Right lobe of liver (tissue), 6 donors: ENCODE results near the gene IFNA2. TPM values are rescaled to one million over a fixed set of nuclear protein-coding genes. Genes with fewer than 3 reads are reported as not detected.
"Not testable (repeated sequence)": the region's sequence is repeated elsewhere in the genome, so short reads cannot be mapped to it uniquely, and the experiment has no call there.

Source experiments
- ATAC-seq, 4 donors: fragments of 200-7000 bp; cut with Tn5 transposase; one replicate each; pipeline ENCODE4 v1.9.1; 2020; ENCODE audit warnings: mild to moderate bottlenecking in 4 of 4, moderate library complexity in 4 of 4
- DNase-seq, 3 donors: peaks; one replicate each; pipeline ENCODE4 v3.0.0-alpha.2; 2020
- H3K27ac ChIP-seq, 3 donors: fragments of 200-600 bp; one replicate each; pipeline ENCODE4 v1.8.0; 2022
- H3K27me3 ChIP-seq, 2 donors: fragments of 200-600 bp; one replicate each; pipeline ENCODE4 v1.8.0; 2022
- H3K36me3 ChIP-seq, 4 donors: fragments of 200-600 bp; sonication (generic) in 1 of 4; one replicate each; pipeline versions ENCODE4 v1.5.1 to v1.8.0; 2017 to 2022; ENCODE audit warnings: control low read depth in 1 of 4
- H3K4me1 ChIP-seq, 4 donors: fragments of 200-600 bp; sonication (generic) in 1 of 4; one replicate each; pipeline versions ENCODE4 v1.5.1 to v1.8.0; 2017 to 2022; ENCODE audit warnings: control low read depth in 1 of 4
- H3K4me3 ChIP-seq, 3 donors: fragments of 200-600 bp; one replicate each; pipeline ENCODE4 v1.8.0; 2022
- H3K9me3 ChIP-seq, 4 donors: fragments of 200-600 bp; sonication (generic) in 1 of 4; one replicate each; pipeline versions ENCODE4 v1.5.1 to v1.8.0; 2017 to 2022; ENCODE audit warnings: control low read depth in 1 of 4
- CTCF ChIP-seq, 4 donors: fragments of 200-600 bp in 3 of 4; fragments of 450-650 bp in 1 of 4; IDR thresholded peaks; one replicate each; pipeline versions ENCODE4 v1.5.1 to v1.8.0; 2016 to 2022; ENCODE audit warnings: antibody characterized with exemption in 4 of 4, mild to moderate bottlenecking in 2 of 4
- POLR2A ChIP-seq: fragments of 450-650 bp; IDR thresholded peaks from one replicate; pipeline ENCODE4 v1.6.1; 2017; ENCODE audit warnings: antibody characterized with exemption, mild to moderate bottlenecking
- WGBS: methylation state at CpG from one replicate; pipeline ENCODE4 v1.1.6; 2018; ENCODE audit warnings: low coverage, low lambda C conversion rate; ENCODE audit not compliant: insufficient coverage; ENCODE audit errors: missing lambda C conversion rate; 5-methylcytosine and 5-hydroxymethylcytosine counted together
- intact Hi-C, 2 donors: fragments of 100-400 bp; cut with DNase I; formaldehyde crosslinking; loops; one replicate each; pipeline versions ENCODE4 v1.11.2 to v1.14.1; 2022
- total RNA-seq, 6 experiments: library from RNA; depleted of rRNA in 2 of 6; stranded (reverse); fragments of >200 nt in 2 of 6; fragmentation: NEBNext Ultra II Directional in 3 of 6; extraction: Animal tissue kit (Norgen Biotek cat#: 25700) in 3 of 6; gene quantifications; one replicate each; pipeline versions ENCODE4 v1.1.0 to v1.2.4, GENCODE V29; 2016 to 2023
- donor health status: DM: no; HTN: yes; CAD: no.
- donor health status: DM: no; HTN: no; CAD: no.
- donor health status: DM: no; HTN: no; CAD: no.
- donor health status: DM: no; HTN: yes; CAD: no.
- donor health status: DM: no; HTN: yes; CAD: no.

Gene IFNA2
- total RNA-seq, 6 experiments from 2014 or later = not detected

- no peak for DNase-seq
- no peaks in the 10 kb centered on the region for H3K4me1 ChIP-seq
- H3K9me3 ChIP-seq = no peaks in the 10 kb centered on the region
- peak; percentile 39 to 71 (median 59) for ATAC-seq
- no peaks in the 10 kb centered on the region for H3K36me3 ChIP-seq
- peaks cover 6 to 19% of the 10 kb centered on the region in 2 donors for H3K27me3 ChIP-seq
- no peak overlapping the region for H3K27ac ChIP-seq
- intact Hi-C loops = loop anchor here in 1 of 2 donors (5.0 kb wide), 1 partner anchor 70 kb away; no protein-coding TSS in a partner anchor
- 61% methylated on average over 4 of the region's 6 CpGs for WGBS
- no peak overlapping the region for H3K4me3 ChIP-seq
- TF ChIP-seq POLR2A = no peak
- TF ChIP-seq CTCF (IDR thresholded peaks at IDR 0.05) = peak in 3 of 4 donors; percentile 15 to 23 (median 21)
Measured at GRCh38 chr9:21392270-21392669, 7.1 kb upstream of the IFNA2 start.

GRCh38 chr9:21383627-21384026 is 1.6 kb downstream of the IFNA2 start:
- DNase-seq = no peak
- no peak for ATAC-seq
- H3K9me3 ChIP-seq = no peaks in the 10 kb centered on the region
- H3K27ac ChIP-seq = no peak overlapping the region
- intact Hi-C loops = no loop called here
- no peaks in the 10 kb centered on the region for H3K4me1 ChIP-seq
- TF ChIP-seq CTCF (IDR thresholded peaks at IDR 0.05) (no peak), POLR2A (no peak)
- peaks cover 0 to 5% of the 10 kb centered on the region in 2 donors for H3K27me3 ChIP-seq
- no peaks in the 10 kb centered on the region for H3K36me3 ChIP-seq
- H3K4me3 ChIP-seq = no peak overlapping the region
- WGBS = 31% methylated on average over 4 of the region's 4 CpGs

DNA sequence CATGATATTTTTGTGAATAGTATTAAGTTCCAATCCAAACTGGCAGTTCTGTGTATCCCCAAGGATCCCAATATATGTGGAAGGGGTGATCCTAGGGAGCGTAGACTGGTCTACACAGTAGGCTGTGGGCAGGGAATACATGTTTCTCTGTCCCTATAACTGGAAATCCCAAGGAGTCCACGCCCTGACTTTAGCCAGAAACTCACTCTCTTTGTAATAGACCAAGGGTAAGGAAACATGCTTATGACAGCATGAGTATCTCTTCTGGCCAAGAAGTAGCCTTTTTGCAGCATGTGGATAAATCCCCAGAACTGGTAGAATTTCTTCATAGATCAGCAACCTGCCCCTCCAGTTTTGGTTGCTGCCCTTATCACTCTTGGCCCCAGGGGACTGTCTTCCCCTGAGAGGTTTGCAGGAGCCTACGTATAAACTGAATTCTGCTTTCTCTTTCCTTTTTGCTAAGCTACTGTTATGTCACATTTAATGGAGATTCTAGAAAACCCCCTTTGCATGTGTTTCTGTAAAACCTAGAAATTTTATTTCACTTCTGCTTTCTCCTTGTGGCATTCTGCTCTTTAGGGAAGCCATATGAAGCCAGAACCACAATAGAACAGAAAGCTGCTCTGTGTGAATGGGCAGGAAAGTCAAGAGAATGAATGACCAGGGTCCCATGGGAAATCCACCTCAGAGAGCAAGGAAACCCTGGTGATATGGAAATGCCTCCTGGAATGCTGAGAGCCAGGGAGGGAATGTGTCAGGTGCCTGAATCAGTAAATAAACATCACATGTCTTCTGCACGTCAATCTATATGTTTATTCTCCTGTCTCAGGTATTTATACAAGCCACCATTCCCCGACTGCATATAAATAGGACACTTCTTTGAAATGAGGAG is 3.5 kb downstream of the IFNA2 start:
- no peaks in the 10 kb centered on the region for H3K4me1 ChIP-seq
- ATAC-seq (peak; percentile 33 to 72 (median 47)), DNase-seq (no peak)
- no peaks in the 10 kb centered on the region for H3K27me3 ChIP-seq
- 39% methylated on average over 5 of the region's 5 CpGs for WGBS
- intact Hi-C loops = no loop called here
- H3K9me3 ChIP-seq = no peaks in the 10 kb centered on the region
- H3K4me3 ChIP-seq = no peak overlapping the region
- no peaks in the 10 kb centered on the region for H3K36me3 ChIP-seq
- H3K27ac ChIP-seq = no peak overlapping the region
- TF ChIP-seq CTCF (IDR thresholded peaks at IDR 0.05) (no peak), POLR2A (no peak)

GRCh38 chr9:21371467-21371866 is 13.7 kb downstream of the IFNA2 start:
- WGBS = 54% methylated on average over 4 of the region's 4 CpGs
- H3K27ac ChIP-seq, ATAC-seq, H3K4me3 ChIP-seq, DNase-seq, H3K36me3 ChIP-seq, H3K27me3 ChIP-seq, H3K9me3 ChIP-seq, H3K4me1 ChIP-seq, intact Hi-C loops: not testable (repeated sequence)

DNA sequence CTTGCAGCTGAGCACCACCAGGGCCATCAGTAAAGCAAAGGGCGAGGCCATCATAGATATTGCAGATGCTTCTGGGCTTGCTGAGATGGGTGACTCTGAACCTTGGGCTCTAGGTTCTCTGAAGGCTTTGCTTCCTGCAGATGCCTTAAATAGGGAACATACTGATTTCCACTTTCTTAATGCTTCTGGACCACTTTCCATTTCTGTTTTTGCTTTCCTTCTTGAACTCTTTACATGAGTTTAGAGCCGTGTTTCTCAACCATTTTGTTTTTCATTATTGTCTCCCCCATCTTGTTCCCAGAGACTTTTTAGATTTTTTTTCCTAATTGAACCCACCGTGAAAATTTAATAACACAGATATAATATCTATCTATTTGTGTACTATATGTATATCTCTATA is 17.2 kb downstream of the IFNA2 start, which contains the start of gene IFNA13:
Gene IFNA13 (minus strand): TSS at position 101 of the 400 bp plus-strand sequence. CDS start 47 bp downstream, at position 54.
- ATAC-seq (no peak), DNase-seq (no peak)
- Histone ChIP-seq H3K9me3 (no peaks in the 10 kb centered on the region), H3K4me1 (no peaks in the 10 kb centered on the region), H3K27ac (no peak within 1 kb of the TSS), H3K4me3 (no peak within 1 kb of the TSS), H3K27me3 (no peaks in the 10 kb centered on the region), H3K36me3 (no peaks in the 10 kb centered on the region)
- WGBS = 58% methylated on average over 2 of the region's 3 CpGs
- TF ChIP-seq CTCF (IDR thresholded peaks at IDR 0.05) (no peak), POLR2A (no peak)
- intact Hi-C loops = no loop called here

GRCh38 chr9:21367169-21367568 is 18.0 kb downstream of the IFNA2 start:
- H3K4me1 ChIP-seq, H3K9me3 ChIP-seq, H3K36me3 ChIP-seq, H3K27ac ChIP-seq, H3K27me3 ChIP-seq, intact Hi-C loops, ATAC-seq, H3K4me3 ChIP-seq, DNase-seq: not testable (repeated sequence)
- WGBS = 94% methylated on average over 1 of the region's 2 CpGs
